Kidney (tissue), 14 donors: ENCODE data around the gene ADGRV1. TPM values are rescaled to one million over a fixed set of nuclear protein-coding genes. Genes with fewer than 3 reads are reported as not detected.

Experiments used
- DNase-seq, 5 donors: peaks; one replicate each; pipeline ENCODE4 v3.0.0-alpha.2; 2013 to 2020
- FAIRE-seq: peaks from 2 replicates; lab custom pipeline; 2012; peaks lifted over from hg19 to GRCh38; lab: Jason Lieb, UNC
- H3K27ac ChIP-seq, 2 donors: one replicate each; pipeline ENCODE4 v1.7.0; 2013; ENCODE audit warnings: low read depth in 2 of 2, low read length in 2 of 2, inconsistent platforms in 1 of 2
- H3K27me3 ChIP-seq: one replicate; pipeline ENCODE4 v1.7.1; 2013; ENCODE audit warnings: low read length, inconsistent platforms; ENCODE audit not compliant: control insufficient read depth, insufficient read depth
- H3K36me3 ChIP-seq, 3 donors: one replicate each; pipeline versions ENCODE4 v1.7.0 to v1.7.1; 2013; ENCODE audit warnings: low read length in 3 of 3, control low read depth in 1 of 3, inconsistent platforms in 1 of 3; ENCODE audit not compliant: insufficient read depth in 3 of 3, control insufficient read depth in 2 of 3
- H3K4me1 ChIP-seq, 3 donors: one replicate each; pipeline versions ENCODE4 v1.7.0 to v1.7.1; 2013; ENCODE audit warnings: low read length in 3 of 3, inconsistent platforms in 1 of 3, low read depth in 1 of 3; ENCODE audit not compliant: control insufficient read depth in 2 of 3, insufficient read depth in 2 of 3
- H3K4me3 ChIP-seq, 3 donors: one replicate each; pipeline versions ENCODE4 v1.7.0 to v1.8.1; 2013; ENCODE audit warnings: low read length in 3 of 3, control low read depth in 1 of 3, inconsistent platforms in 1 of 3
- H3K9ac ChIP-seq, 3 donors: one replicate each; pipeline versions ENCODE4 v1.7.0 to v1.7.1; 2013; ENCODE audit warnings: low read length in 3 of 3, control low read depth in 1 of 3, inconsistent platforms in 1 of 3
- H3K9me3 ChIP-seq, 3 donors: one replicate each; pipeline versions ENCODE4 v1.7.0 to v1.7.1; 2013; ENCODE audit warnings: low read length in 3 of 3, control low read depth in 1 of 3, inconsistent platforms in 1 of 3; ENCODE audit not compliant: control insufficient read depth in 2 of 3, insufficient read depth in 1 of 3
- CTCF ChIP-seq: IDR thresholded peaks from 3 replicates; pipeline ENCODE4 v1.5.1; 2012; ENCODE audit warnings: mild to moderate bottlenecking, moderate library complexity, borderline replicate concordance; ENCODE audit not compliant: insufficient read depth; ENCODE audit errors: extremely low read depth
- intact Hi-C: fragments of 100-400 bp; cut with DNase I; formaldehyde crosslinking; loops from one replicate; pipeline ENCODE4 v1.11.1; 2022
- polyA plus RNA-seq: library from polyadenylated mRNA; stranded (reverse); fragments of 350-450 nt; fragmentation: Illumina TruSeq; extraction: RNeasy Lipid Tissue Mini Kit (QIAGEN cat#74804); gene quantifications from one replicate; pipeline ENCODE4 v1.2.3, GENCODE V29; 2014; ENCODE audit warnings: low read depth, low replicate concordance; ENCODE audit not compliant: insufficient read depth
- total RNA-seq: library from RNA; stranded (reverse); fragmentation: NEBNext Ultra II Directional; extraction: Animal tissue kit (Norgen Biotek cat#: 25700); gene quantifications from one replicate; pipeline ENCODE4 v1.2.1, GENCODE V29; 2021
- donor health status: control.
- donor health status: control.
- donor health status: control.
- donor health status: control.
- donor health status: control.
- donor health status: DM: yes; HTN: yes; CAD: no.
- donor health status: Normal renal cell carcinoma (clear cell type).

ADGRV1 gene
- total and polyA plus RNA-seq, 2 donors from 2014 or later, result 7.0 to 7.3 TPM

- Histone ChIP-seq H3K9ac (no peak overlapping the region), H3K27ac (no peak overlapping the region), H3K27me3 (no peaks in the 10 kb centered on the region), H3K4me1 (no peaks in the 10 kb centered on the region), H3K4me3 (no peak overlapping the region), H3K36me3 (no peaks in the 10 kb centered on the region), H3K9me3 (no peaks in the 10 kb centered on the region)
- FAIRE-seq (no peak), DNase-seq (no peak)
- no peak for TF ChIP-seq CTCF
- intact Hi-C loops, result no loop called here
These were observed 265.8 kb downstream of the ADGRV1 start for GRCh38 chr5:90824436-90824835.

- Histone ChIP-seq H3K9me3 (no peaks in the 10 kb centered on the region), H3K4me3 (no peak overlapping the region), H3K27ac (no peak overlapping the region), H3K9ac (no peak overlapping the region), H3K4me1 (no peaks in the 10 kb centered on the region), H3K27me3 (no peaks in the 10 kb centered on the region), H3K36me3 (no peaks in the 10 kb centered on the region)
- DNase-seq, result peak in 3 of 5 donors; percentile 21 to 91 (median 70)
- intact Hi-C loops, result no loop called here
- TF ChIP-seq CTCF, result no peak
- FAIRE-seq, result no peak
These were observed 271.5 kb downstream of the ADGRV1 start for GRCh38 chr5:90830058-90830457.

GRCh38 chr5:90833753-90834152 is 275.2 kb downstream of the ADGRV1 start:
- no peak for DNase-seq
- H3K9ac ChIP-seq, result no peak overlapping the region
- intact Hi-C loops, result no loop called here
- no peaks in the 10 kb centered on the region for H3K27me3 ChIP-seq
- TF ChIP-seq CTCF, result no peak
- H3K27ac ChIP-seq, result no peak overlapping the region
- no peak overlapping the region for H3K4me3 ChIP-seq
- FAIRE-seq, result no peak
- no peaks in the 10 kb centered on the region for H3K4me1 ChIP-seq
- H3K36me3 ChIP-seq, result no peaks in the 10 kb centered on the region
- H3K9me3 ChIP-seq, result no peaks in the 10 kb centered on the region

- no peak for DNase-seq
- intact Hi-C loops, result no loop called here
- no peak for TF ChIP-seq CTCF
These were observed 276.1 kb downstream of the ADGRV1 start for GRCh38 chr5:90834711-90835110.

More at GRCh38 chr5:90834711-90835110, 276.1 kb downstream of the ADGRV1 start:
- Histone ChIP-seq H3K4me1 (no peaks in the 10 kb centered on the region), H3K4me3 (no peak overlapping the region), H3K9ac (no peak overlapping the region), H3K27ac (no peak overlapping the region), H3K27me3 (no peaks in the 10 kb centered on the region), H3K36me3 (no peaks in the 10 kb centered on the region), H3K9me3 (no peaks in the 10 kb centered on the region)
- no peak for FAIRE-seq
